OCI-M1 (cell line): Measurements from ENCODE around the gene ZNF619.

Experiments
- DNase-seq: peaks from one replicate; lab custom pipeline; 2025; lab: John Stamatoyannopoulos, UW

ZNF619 gene

GRCh38 chr3:40465456-40465855, 11.5 kb upstream of the ZNF619 start:
- DNase-seq, result no peak

GRCh38 chr3:40468018-40468417, 8.9 kb upstream of the ZNF619 start:
- DNase-seq, result no peak

GRCh38 chr3:40470701-40471100, 6.2 kb upstream of the ZNF619 start:
- peak; percentile 64 for DNase-seq

GRCh38 chr3:40477666-40478065, 744 bp downstream of the ZNF619 start:
- peak; percentile 37 for DNase-seq

- DNase-seq, result no peak
These were observed 10.2 kb downstream of the ZNF619 start for GRCh38 chr3:40487172-40487571.

- no peak for DNase-seq
These were observed 14.0 kb downstream of the ZNF619 start for GRCh38 chr3:40490916-40491315.

- DNase-seq, result no peak
These were observed 17.8 kb downstream of the ZNF619 start for GRCh38 chr3:40494698-40495097.

GRCh38 chr3:40497288-40497687, 20.4 kb downstream of the ZNF619 start:
- DNase-seq, result no peak

GRCh38 chr3:40499952-40500351, 23.0 kb downstream of the ZNF619 start:
- no peak for DNase-seq

GRCh38 chr3:40502034-40502433, 25.1 kb downstream of the ZNF619 start:
- DNase-seq, result no peak

- no peak for DNase-seq
These were observed 27.9 kb downstream of the ZNF619 start for GRCh38 chr3:40504636-40505430.

GRCh38 chr3:40505599-40506462, 28.9 kb downstream of the ZNF619 start, which contains the start of gene ZNF620:
Gene ZNF620, plus strand, starts transcription at chr3:40506039. Its CDS starts 314 bp downstream, at chr3:40506353.
- DNase-seq, result peak; percentile 94

- DNase-seq, result no peak
These were observed 34.3 kb downstream of the ZNF619 start for GRCh38 chr3:40511031-40511718.

- no peak for DNase-seq
These were observed 39.3 kb downstream of the ZNF619 start for GRCh38 chr3:40516201-40516600.

GRCh38 chr3:40518067-40518466, 41.1 kb downstream of the ZNF619 start:
- no peak for DNase-seq

- DNase-seq, result no peak
These were observed 41.9 kb downstream of the ZNF619 start for GRCh38 chr3:40518848-40519247.

- DNase-seq, result no peak
These were observed 44.3 kb downstream of the ZNF619 start for GRCh38 chr3:40521254-40521653.

GRCh38 chr3:40523781-40524180, 46.9 kb downstream of the ZNF619 start:
- DNase-seq, result no peak

GRCh38 chr3:40524222-40524567, 47.3 kb downstream of the ZNF619 start:
- peak; percentile 69 for DNase-seq

- DNase-seq, result peak; percentile 93
These were observed 47.8 kb downstream of the ZNF619 start, which contains the start of gene ZNF621 for GRCh38 chr3:40524568-40525285. Gene ZNF621, plus strand, starts transcription at chr3:40524960. Its CDS starts 881 bp downstream, at chr3:40525841.

- no peak for DNase-seq
These were observed 51.5 kb downstream of the ZNF619 start for GRCh38 chr3:40528426-40528825.

- DNase-seq, result no peak
These were observed 55.3 kb downstream of the ZNF619 start for GRCh38 chr3:40532252-40532651.
